Midbrain (tissue), 1 donor: ENCODE measurements around the gene CACNB2.

ENCODE experiments used
- DNase-seq: peaks from one replicate; lab custom pipeline; 2025; lab: John Stamatoyannopoulos, UW

The CACNB2 gene

GRCh38 chr10:18514537-18514936, 374.3 kb downstream of the CACNB2 start:
- DNase-seq = no peak

GRCh38 chr10:18516851-18517250, 376.6 kb downstream of the CACNB2 start:
- no peak for DNase-seq

- DNase-seq = no peak
These were observed 382.8 kb downstream of the CACNB2 start for GRCh38 chr10:18523025-18523424.

GRCh38 chr10:18523858-18524257, 383.6 kb downstream of the CACNB2 start:
- no peak for DNase-seq

DNA sequence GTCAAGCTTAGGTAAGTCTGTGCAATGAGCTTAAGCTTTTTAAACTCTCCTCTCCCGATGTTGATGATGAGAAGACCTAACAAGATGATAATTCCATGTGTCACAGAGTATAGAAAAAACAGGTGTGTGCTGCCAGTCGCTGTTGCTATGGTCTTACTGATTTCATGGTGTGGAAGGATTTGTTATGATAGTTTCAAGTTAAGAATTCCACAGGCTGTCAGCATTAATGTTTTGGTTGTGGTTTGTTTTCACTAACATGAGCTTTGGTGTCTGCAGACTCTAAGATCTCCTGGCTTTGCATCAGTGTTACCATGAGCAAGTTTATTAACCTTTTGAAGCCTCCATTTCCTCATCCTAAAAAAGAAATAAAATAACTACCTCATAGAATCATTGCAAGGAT, 387.5 kb downstream of the CACNB2 start:
- DNase-seq = no peak

GRCh38 chr10:18528292-18528691, 388.1 kb downstream of the CACNB2 start:
- no peak for DNase-seq

DNA sequence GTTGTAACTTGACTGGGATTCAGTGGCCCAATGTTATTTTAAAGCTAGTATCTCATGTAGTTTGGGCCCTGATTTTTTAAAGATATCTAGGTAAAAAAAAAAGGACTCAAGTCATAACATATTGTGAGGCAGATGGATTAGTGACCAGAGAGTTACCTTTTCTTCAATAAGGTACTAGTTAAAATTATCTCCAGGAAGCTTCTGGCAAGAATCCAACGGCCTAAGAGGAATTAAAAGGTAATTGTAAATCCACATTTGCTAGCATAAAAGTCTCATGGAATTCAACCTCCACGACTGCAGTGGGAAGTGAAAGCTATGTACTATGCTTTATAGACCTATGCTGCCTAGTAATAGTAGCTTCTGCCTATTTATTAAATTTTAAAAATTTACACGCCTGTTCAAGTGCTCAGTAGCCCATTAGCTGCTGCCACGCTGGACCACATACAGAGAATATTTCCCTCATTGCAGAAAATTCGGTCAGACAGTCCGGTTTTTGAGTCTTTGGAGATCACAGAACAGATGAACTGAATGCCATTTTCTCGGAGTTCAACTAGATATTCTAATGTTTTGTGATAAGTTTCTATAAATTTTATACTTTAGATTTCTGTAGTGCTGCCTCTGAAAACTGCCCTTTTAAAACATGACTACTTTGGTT, 392.8 kb downstream of the CACNB2 start:
- no peak for DNase-seq

DNA sequence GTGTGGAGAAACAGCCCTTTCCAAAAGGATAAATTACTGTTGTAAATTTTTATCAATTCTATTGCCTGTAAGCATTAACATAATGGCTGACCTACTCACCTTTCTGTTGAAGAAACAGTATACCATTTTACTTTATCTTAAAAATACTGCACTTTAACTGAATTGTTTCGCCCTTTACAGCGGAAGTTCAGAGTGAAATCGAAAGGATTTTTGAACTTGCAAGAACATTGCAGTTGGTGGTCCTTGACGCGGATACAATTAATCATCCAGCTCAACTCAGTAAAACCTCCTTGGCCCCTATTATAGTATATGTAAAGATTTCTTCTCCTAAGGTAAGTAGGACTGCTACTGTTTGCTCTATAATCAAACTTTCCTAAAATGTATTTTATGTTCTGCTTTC, 393.7 kb downstream of the CACNB2 start:
- DNase-seq = no peak

- no peak for DNase-seq
These were observed 399.1 kb downstream of the CACNB2 start for GRCh38 chr10:18539335-18539734.

- DNase-seq = no peak
These were observed 400.0 kb downstream of the CACNB2 start for GRCh38 chr10:18540195-18540594.

GRCh38 chr10:18542832-18543231, 402.6 kb downstream of the CACNB2 start:
- DNase-seq = no peak

GRCh38 chr10:18545621-18546305, 405.5 kb downstream of the CACNB2 start:
- no peak for DNase-seq

DNA sequence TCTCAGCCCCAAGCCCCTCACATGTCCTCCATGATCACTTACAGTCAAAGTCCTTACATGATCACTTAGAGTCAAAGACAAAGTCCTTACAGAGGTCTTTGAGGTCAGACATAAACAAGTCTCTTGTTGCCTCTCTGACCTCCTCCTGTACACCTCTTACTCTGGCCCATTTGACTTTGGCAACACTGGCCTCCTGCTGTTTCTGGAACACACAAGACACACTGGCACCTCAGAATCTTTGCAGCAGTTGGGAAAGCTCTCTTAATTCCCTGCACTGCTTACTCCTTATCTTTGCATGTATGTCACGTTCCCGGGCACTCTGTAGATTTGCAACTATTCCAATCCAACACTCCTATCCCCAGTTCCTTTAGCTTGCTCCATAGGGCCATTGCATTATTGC, 408.9 kb downstream of the CACNB2 start:
- no peak for DNase-seq

- DNase-seq = no peak
These were observed 411.2 kb downstream of the CACNB2 start for GRCh38 chr10:18551473-18551872.

- DNase-seq = no peak
These were observed 414.3 kb downstream of the CACNB2 start for GRCh38 chr10:18554479-18554878.

GRCh38 chr10:18556522-18557147, 416.4 kb downstream of the CACNB2 start:
- no peak for DNase-seq

DNA sequence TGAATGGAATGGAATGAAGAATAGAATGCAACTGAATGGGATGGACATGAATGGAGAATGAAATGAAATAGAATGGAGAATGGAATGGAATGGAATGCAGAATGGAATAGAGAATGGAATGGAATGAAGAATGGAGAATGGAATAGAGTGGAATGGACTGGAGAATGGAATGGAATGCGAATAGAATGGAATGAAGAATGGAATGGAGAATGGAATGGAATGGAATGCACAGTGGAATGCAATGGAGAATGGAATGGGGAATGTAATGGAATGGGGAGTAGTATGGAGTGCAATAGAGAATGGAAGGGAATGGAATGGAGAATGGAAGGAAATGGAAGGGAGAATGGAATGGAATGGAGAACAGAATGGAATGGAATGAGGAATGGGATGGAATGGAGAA, 417.7 kb downstream of the CACNB2 start:
- no peak for DNase-seq

- DNase-seq = no peak
These were observed 421.8 kb downstream of the CACNB2 start for GRCh38 chr10:18561861-18562551.

GRCh38 chr10:18563003-18563726, 422.9 kb downstream of the CACNB2 start:
- no peak for DNase-seq

- no peak for DNase-seq
These were observed 424.8 kb downstream of the CACNB2 start for GRCh38 chr10:18565006-18565405.

- DNase-seq = no peak
These were observed 426.0 kb downstream of the CACNB2 start for GRCh38 chr10:18566177-18566576.

- DNase-seq = no peak
These were observed 427.2 kb downstream of the CACNB2 start for GRCh38 chr10:18567343-18567856.
